Mesenchymal stem cell (in vitro differentiated cells and primary cell): ENCODE data around the gene PTPRN2.

Experiments
- DNase-seq: peaks from one replicate; pipeline ENCODE4 v3.0.0-alpha.2; 2013
- H2AFZ ChIP-seq: one replicate; pipeline ENCODE4 v1.6.1; 2013; ENCODE audit warnings: low read depth, mild to moderate bottlenecking, control low read depth, inconsistent platforms, low read length, moderate library complexity
- H2AK5ac ChIP-seq: 2 replicates; pipeline ENCODE4 v1.6.1; 2013; ENCODE audit warnings: low read length, moderate library complexity, mild to moderate bottlenecking, inconsistent platforms; ENCODE audit not compliant: severe bottlenecking
- H2BK120ac ChIP-seq: one replicate; pipeline ENCODE4 v1.6.1; 2013; ENCODE audit warnings: low read depth, mild to moderate bottlenecking, inconsistent platforms, low read length, moderate library complexity
- H2BK12ac ChIP-seq, 2 experiments: one replicate each; pipeline ENCODE4 v1.6.1; 2013; ENCODE audit warnings: inconsistent platforms in 2 of 2, low read length in 2 of 2, mild to moderate bottlenecking in 2 of 2, moderate library complexity in 2 of 2, control low read depth in 1 of 2
- H2BK15ac ChIP-seq: one replicate; pipeline ENCODE4 v1.6.1; 2013; ENCODE audit warnings: mild to moderate bottlenecking, low read depth, inconsistent platforms; ENCODE audit not compliant: poor library complexity, severe bottlenecking
- H2BK5ac ChIP-seq: 2 replicates; pipeline ENCODE4 v1.6.1; 2013; ENCODE audit warnings: low read depth, mild to moderate bottlenecking, low read length, control low read depth, inconsistent platforms; ENCODE audit not compliant: poor library complexity, severe bottlenecking
- H3K14ac ChIP-seq, 2 experiments: one replicate each; pipeline ENCODE4 v1.6.1; 2013; ENCODE audit warnings: inconsistent platforms in 2 of 2, low read length in 2 of 2, control low read depth in 1 of 2, mild to moderate bottlenecking in 1 of 2, moderate library complexity in 1 of 2
- H3K18ac ChIP-seq, 2 experiments: one replicate each; pipeline ENCODE4 v1.6.1; 2013; ENCODE audit warnings: inconsistent platforms in 2 of 2, low read length in 2 of 2, control low read depth in 1 of 2, low read depth in 1 of 2, mild to moderate bottlenecking in 1 of 2
- H3K23ac ChIP-seq, 2 experiments: one replicate each; pipeline ENCODE4 v1.6.1; 2013; ENCODE audit warnings: inconsistent platforms in 2 of 2, low read length in 2 of 2, mild to moderate bottlenecking in 2 of 2, moderate library complexity in 2 of 2, control low read depth in 1 of 2
- H3K27ac ChIP-seq: 2 replicates; pipeline ENCODE4 v1.5.1; 2013; ENCODE audit warnings: mild to moderate bottlenecking, moderate library complexity, low read length, control low read depth, inconsistent platforms; ENCODE audit not compliant: poor library complexity, severe bottlenecking
- H3K27me3 ChIP-seq, 2 experiments: 2 replicates each; pipeline versions ENCODE4 v1.6.1 to v1.7.0; 2013; ENCODE audit warnings: low read length in 2 of 2, mild to moderate bottlenecking in 2 of 2, moderate library complexity in 2 of 2, control low read depth in 1 of 2, inconsistent platforms in 1 of 2; ENCODE audit not compliant: control insufficient read depth in 1 of 2, insufficient read depth in 1 of 2
- H3K36me3 ChIP-seq, 2 experiments: 2 replicates each; pipeline versions ENCODE4 v1.6.1 to v1.7.0; 2013; ENCODE audit warnings: low read length in 2 of 2, control low read depth in 1 of 2, inconsistent platforms in 1 of 2, low read depth in 1 of 2, mild to moderate bottlenecking in 1 of 2; ENCODE audit not compliant: insufficient read depth in 2 of 2, control insufficient read depth in 1 of 2
- H3K4ac ChIP-seq, 2 experiments: one replicate each; pipeline ENCODE4 v1.6.1; 2013; ENCODE audit warnings: inconsistent platforms in 2 of 2, low read length in 2 of 2, mild to moderate bottlenecking in 2 of 2, moderate library complexity in 2 of 2, control low read depth in 1 of 2, low read depth in 1 of 2
- H3K4me1 ChIP-seq: 2 replicates; pipeline ENCODE4 v1.6.1; 2013; ENCODE audit warnings: low read depth, low read length, control low read depth; ENCODE audit not compliant: control insufficient read depth, insufficient read depth
- H3K4me2 ChIP-seq: 2 replicates; pipeline ENCODE4 v1.6.1; 2013; ENCODE audit warnings: low read length, mild to moderate bottlenecking, inconsistent platforms; ENCODE audit not compliant: poor library complexity, severe bottlenecking
- H3K4me3 ChIP-seq, 2 experiments: 2 replicates each; pipeline versions ENCODE4 v1.5.1 to v1.7.0; 2013; ENCODE audit warnings: low read length in 2 of 2, mild to moderate bottlenecking in 2 of 2, control low read depth in 1 of 2, low read depth in 1 of 2; ENCODE audit not compliant: insufficient read depth in 1 of 2
- H3K79me1 ChIP-seq: replicated peaks from 2 replicates; pipeline ENCODE4 v1.6.1; 2013; ENCODE audit warnings: mild to moderate bottlenecking, control low read depth, low read length, inconsistent platforms; ENCODE audit not compliant: poor library complexity, severe bottlenecking
- H3K9ac ChIP-seq: 2 replicates; pipeline ENCODE4 v1.7.0; 2013; ENCODE audit warnings: mild to moderate bottlenecking, low read length, moderate library complexity
- H3K9me3 ChIP-seq: 2 replicates; pipeline ENCODE4 v1.7.0; 2013; ENCODE audit warnings: mild to moderate bottlenecking, low read length; ENCODE audit not compliant: control insufficient read depth
- H4K8ac ChIP-seq: one replicate; pipeline ENCODE4 v1.6.1; 2013; ENCODE audit warnings: inconsistent platforms, mild to moderate bottlenecking, low read length, moderate library complexity
- H4K91ac ChIP-seq: one replicate; pipeline ENCODE4 v1.6.1; 2013; ENCODE audit warnings: mild to moderate bottlenecking, low read length, inconsistent platforms
- WGBS: methylation state at CpG from one replicate; pipeline ENCODE4 v1.1.7; 2013; ENCODE audit warnings: mixed read lengths; 5-methylcytosine and 5-hydroxymethylcytosine counted together

Gene PTPRN2

GRCh38 chr7:158123214-158123613, 464.4 kb downstream of the PTPRN2 start:
- no peak overlapping the region for H3K4me2 ChIP-seq
- WGBS, result 85% methylated on average over 13 of the region's 20 CpGs

GRCh38 chr7:158121441-158122045, 466.1 kb downstream of the PTPRN2 start:
- Histone ChIP-seq H2BK120ac (no peak overlapping the region), H3K36me3 (no peaks in the 10 kb centered on the region), H3K18ac (no peak overlapping the region), H3K14ac (no peak overlapping the region), H2BK5ac (no peak overlapping the region), H2AK5ac (no peak overlapping the region), H3K4me3 (no peak overlapping the region), H2BK12ac (no peak overlapping the region), H3K79me1 (no peaks in the 10 kb centered on the region), H3K9me3 (peaks cover 38% of the 10 kb centered on the region), H2BK15ac (no peak overlapping the region), H2AFZ (no peak overlapping the region), H4K91ac (no peak overlapping the region), H3K4me1 (no peaks in the 10 kb centered on the region), H3K23ac (no peak overlapping the region), H3K4me2 (no peak overlapping the region), H3K27ac (no peak overlapping the region), H3K4ac (no peak overlapping the region), H4K8ac (no peak overlapping the region), H3K27me3 (no peaks in the 10 kb centered on the region), H3K9ac (no peak overlapping the region)
- 59% methylated on average over 10 of the region's 11 CpGs for WGBS
- no peak for DNase-seq

More at GRCh38 chr7:158123214-158123613, 464.4 kb downstream of the PTPRN2 start:
- H3K9ac ChIP-seq, result no peak overlapping the region
- H3K4ac ChIP-seq, result no peak overlapping the region
- no peak overlapping the region for H2AFZ ChIP-seq
- no peak overlapping the region for H3K4me3 ChIP-seq
- no peak overlapping the region for H3K14ac ChIP-seq
- no peak overlapping the region for H2BK5ac ChIP-seq
- no peaks in the 10 kb centered on the region for H3K79me1 ChIP-seq
- H4K8ac ChIP-seq, result no peak overlapping the region
- no peak overlapping the region for H3K23ac ChIP-seq
- H3K27ac ChIP-seq, result no peak overlapping the region
- no peak overlapping the region for H2BK12ac ChIP-seq
- H2AK5ac ChIP-seq, result no peak overlapping the region
- no peak overlapping the region for H2BK15ac ChIP-seq
- no peak overlapping the region for H3K18ac ChIP-seq
- H3K4me1 ChIP-seq, result no peaks in the 10 kb centered on the region
- no peaks in the 10 kb centered on the region for H3K27me3 ChIP-seq
- no peaks in the 10 kb centered on the region for H3K36me3 ChIP-seq
- H4K91ac ChIP-seq, result no peak overlapping the region
- H3K9me3 ChIP-seq, result peaks cover 30% of the 10 kb centered on the region
- H2BK120ac ChIP-seq, result no peak overlapping the region
- DNase-seq, result no peak

GRCh38 chr7:158120716-158121115, 466.9 kb downstream of the PTPRN2 start:
- H2BK120ac ChIP-seq, result no peak overlapping the region
- H3K9me3 ChIP-seq, result peaks cover 46% of the 10 kb centered on the region
- H3K14ac ChIP-seq, result no peak overlapping the region
- no peaks in the 10 kb centered on the region for H3K79me1 ChIP-seq
- H3K27ac ChIP-seq, result no peak overlapping the region
- H3K36me3 ChIP-seq, result no peaks in the 10 kb centered on the region
- no peaks in the 10 kb centered on the region for H3K4me1 ChIP-seq
- no peak overlapping the region for H2BK12ac ChIP-seq
- DNase-seq, result no peak
- no peak overlapping the region for H2AK5ac ChIP-seq
- H3K23ac ChIP-seq, result no peak overlapping the region
- H3K18ac ChIP-seq, result no peak overlapping the region
- no peak overlapping the region for H2BK5ac ChIP-seq
- H3K9ac ChIP-seq, result no peak overlapping the region
- H2BK15ac ChIP-seq, result no peak overlapping the region
- no peaks in the 10 kb centered on the region for H3K27me3 ChIP-seq
- H3K4me3 ChIP-seq, result no peak overlapping the region
- no peak overlapping the region for H3K4me2 ChIP-seq
- 33% methylated on average over 6 of the region's 6 CpGs for WGBS
- no peak overlapping the region for H2AFZ ChIP-seq
- H4K8ac ChIP-seq, result no peak overlapping the region
- no peak overlapping the region for H3K4ac ChIP-seq
- H4K91ac ChIP-seq, result no peak overlapping the region

- Histone ChIP-seq H4K91ac (no peak overlapping the region), H2BK12ac (no peak overlapping the region), H3K4ac (no peak overlapping the region), H3K4me3 (no peak overlapping the region), H3K36me3 (no peaks in the 10 kb centered on the region), H3K18ac (no peak overlapping the region), H2AFZ (no peak overlapping the region), H3K27me3 (no peaks in the 10 kb centered on the region), H3K4me2 (no peak overlapping the region), H3K23ac (no peak overlapping the region), H4K8ac (no peak overlapping the region), H2BK120ac (no peak overlapping the region), H3K9ac (no peak overlapping the region), H2AK5ac (no peak overlapping the region), H3K79me1 (no peaks in the 10 kb centered on the region), H3K4me1 (no peaks in the 10 kb centered on the region), H2BK5ac (no peak overlapping the region), H3K27ac (no peak overlapping the region), H2BK15ac (no peak overlapping the region), H3K9me3 (peaks cover 49% of the 10 kb centered on the region), H3K14ac (no peak overlapping the region)
- 70% methylated on average over 4 of the region's 4 CpGs for WGBS
- no peak for DNase-seq
Measured at GRCh38 chr7:158120316-158120715, 467.3 kb downstream of the PTPRN2 start.
